Measurements from ENCODE around the gene WDR93.
"Not testable (repeated sequence)": the region's sequence is repeated elsewhere in the genome, so short reads cannot be mapped to it uniquely, and the experiment has no call there.

Gene WDR93

GRCh38 chr15:89781891-89782618, 91.4 kb downstream of the WDR93 start:
- no peak for TF ChIP-seq CTCF (IDR thresholded peaks at IDR 0.05; ENCODE audit: borderline replicate concordance, insufficient read depth, low read depth, low read length)
- H3K4me3 ChIP-seq (ENCODE audit: low read depth, low read length), result no peak overlapping the region

GRCh38 chr15:89782619-89782950, 92.0 kb downstream of the WDR93 start:
- H3K4me3 ChIP-seq (ENCODE audit: low read depth, low read length), result not testable (repeated sequence)

GRCh38 chr15:89783111-89783860, 92.7 kb downstream of the WDR93 start:
- TF ChIP-seq CTCF (IDR thresholded peaks at IDR 0.05; ENCODE audit: borderline replicate concordance, insufficient read depth, low read depth, low read length), result no peak
- no peak overlapping the region for H3K4me3 ChIP-seq (ENCODE audit: low read depth, low read length)

- no peak for TF ChIP-seq CTCF (IDR thresholded peaks at IDR 0.05; ENCODE audit: borderline replicate concordance, insufficient read depth, low read depth, low read length)
- H3K4me3 ChIP-seq (ENCODE audit: low read depth, low read length), result no peak overlapping the region
These were observed 93.5 kb downstream of the WDR93 start for GRCh38 chr15:89783861-89784685.

GRCh38 chr15:89784686-89784960, 94.0 kb downstream of the WDR93 start:
- TF ChIP-seq CTCF (IDR thresholded peaks at IDR 0.05; ENCODE audit: borderline replicate concordance, insufficient read depth, low read depth, low read length), result no peak
- no peak overlapping the region for H3K4me3 ChIP-seq (ENCODE audit: low read depth, low read length)

GRCh38 chr15:89785064-89785773, 94.6 kb downstream of the WDR93 start:
- no peak overlapping the region for H3K4me3 ChIP-seq (ENCODE audit: low read depth, low read length)
- no peak for TF ChIP-seq CTCF (IDR thresholded peaks at IDR 0.05; ENCODE audit: borderline replicate concordance, insufficient read depth, low read depth, low read length)

GRCh38 chr15:89785774-89786140, 95.1 kb downstream of the WDR93 start:
- TF ChIP-seq CTCF (IDR thresholded peaks at IDR 0.05; ENCODE audit: borderline replicate concordance, insufficient read depth, low read depth, low read length), result no peak

More at GRCh38 chr15:89785774-89786140, 95.1 kb downstream of the WDR93 start:
- H3K4me3 ChIP-seq (ENCODE audit: low read depth, low read length), result no peak overlapping the region

Measured in GM12875 (cell line).